Heart right ventricle (tissue), 16 donors: ENCODE measurements around the gene KSR2. TPM values are rescaled to one million over a fixed set of nuclear protein-coding genes. Genes with fewer than 3 reads are reported as not detected.

Experiments
- ATAC-seq, 8 donors: fragments of 200-7000 bp; cut with Tn5 transposase; one replicate each; pipeline ENCODE4 v1.9.1; 2020; ENCODE audit warnings: mild to moderate bottlenecking in 8 of 8, moderate library complexity in 8 of 8, moderate number of reproducible peaks in 1 of 8
- DNase-seq, 2 donors: peaks; one replicate each; pipeline ENCODE4 v3.0.0-alpha.2; 2020
- H3K27ac ChIP-seq, 10 donors: fragments of 200-600 bp; sonication (generic) in 2 of 10; one replicate each; pipeline versions ENCODE4 v1.5.0 to v1.8.0; 2020 to 2022; ENCODE audit warnings: mild to moderate bottlenecking in 3 of 10
- H3K27me3 ChIP-seq, 7 donors: fragments of 200-600 bp; one replicate each; pipeline ENCODE4 v1.8.0; 2021 to 2022; ENCODE audit warnings: mild to moderate bottlenecking in 2 of 7
- H3K36me3 ChIP-seq, 9 donors: fragments of 200-600 bp; sonication (generic) in 1 of 9; one replicate each; pipeline versions ENCODE4 v1.5.0 to v1.8.0; 2020 to 2022; ENCODE audit warnings: mild to moderate bottlenecking in 2 of 9
- H3K4me1 ChIP-seq, 9 donors: fragments of 200-600 bp; sonication (generic) in 1 of 9; one replicate each; pipeline versions ENCODE4 v1.5.0 to v1.8.0; 2020 to 2022; ENCODE audit warnings: mild to moderate bottlenecking in 4 of 9
- H3K4me3 ChIP-seq, 10 donors: fragments of 200-600 bp; sonication (generic) in 2 of 10; one replicate each; pipeline versions ENCODE4 v1.5.0 to v1.8.0; 2020 to 2022; ENCODE audit warnings: mild to moderate bottlenecking in 7 of 10, moderate library complexity in 2 of 10
- H3K9me3 ChIP-seq, 11 donors: fragments of 200-600 bp in 10 of 11; sonication (generic) in 2 of 11; one replicate each; pipeline versions ENCODE4 v1.5.0 to v1.8.0; 2013 to 2022; ENCODE audit warnings: mild to moderate bottlenecking in 2 of 11, control low read depth in 1 of 11, moderate library complexity in 1 of 11
- WGBS, 2 donors: extraction: QIAGEN DNeasy Blood & Tissue Kit; methylation state at CpG; one replicate each; pipeline ENCODE4 v1.1.7; 2013; ENCODE audit warnings: inconsistent platforms in 1 of 2; 5-methylcytosine and 5-hydroxymethylcytosine counted together
- intact Hi-C, 10 donors: fragments of 100-400 bp; cut with DNase I; formaldehyde crosslinking; loops; one replicate each; pipeline versions ENCODE4 v1.11.1 to v1.14.2; 2022
- polyA plus RNA-seq, 2 donors: library from polyadenylated mRNA; stranded (reverse); fragments of 200-250 nt; gene quantifications; one replicate each; pipeline ENCODE4 v1.2.3, GENCODE V29; 2013
- total RNA-seq, 10 donors: library from RNA; stranded (reverse); fragmentation: NEBNext Ultra II Directional in 3 of 10; extraction: Animal tissue kit (Norgen Biotek cat#: 25700) in 3 of 10; gene quantifications; one replicate each; pipeline versions ENCODE4 v1.2.1 to v1.2.4, GENCODE V29; 2021 to 2023
- TF ChIP-seq, protein P1 (sequence below), 9 donors: fragments of 200-600 bp; sonication (generic) in 2 of 9; IDR thresholded peaks; one replicate each; pipeline versions ENCODE4 v1.5.0 to v1.8.0; 2021 to 2022; ENCODE audit warnings: antibody characterized with exemption in 9 of 9, mild to moderate bottlenecking in 5 of 9, moderate library complexity in 1 of 9
- donor health status: Arrhythmogenic right ventricular cardiomyopathy.
- donor health status: ischemic (EF 13 %, LVEDD 7.1; RV severe dilation, severe dysfunction).
- donor health status: healthy with polysubstance abuse.
- donor health status: DM: no; HTN: yes; CAD: no.
- donor health status: DM: no; HTN: no; CAD: no.
- donor health status: ischemic (EF 25% LVEDD 6.9; RV normal size, moderate dysfunction).
- donor health status: ischemic (EF 25% LVEDD 5.7; RV mildly dilated, moderate dysfunction).
- donor health status: healthy.
- donor health status: DM: yes; HTN: yes; CAD: no.
- donor health status: Ischemic cardiomyopathy.
- donor health status: ischemic (EF 35%, LVEDD 5.7; RV mildly dilated, moderate dysfunction).
- donor health status: nonischemic (EF 11% LVEDD 7.7; RV severe dilation, severe dysfunction).
- donor health status: DM: yes; HTN: yes; CAD: no.
- donor health status: PGD.
- donor health status: ischemic (EF 29% LVEDD 5.4; RV normal size, mild dysfunction).
- donor health status: nonischemic (EF 23%, LVEDD 6.1; RV moderate dilation, normal function).

Gene KSR2
- total and polyA plus RNA-seq, 12 donors = 0.02 TPM; not detected in 9

DNA sequence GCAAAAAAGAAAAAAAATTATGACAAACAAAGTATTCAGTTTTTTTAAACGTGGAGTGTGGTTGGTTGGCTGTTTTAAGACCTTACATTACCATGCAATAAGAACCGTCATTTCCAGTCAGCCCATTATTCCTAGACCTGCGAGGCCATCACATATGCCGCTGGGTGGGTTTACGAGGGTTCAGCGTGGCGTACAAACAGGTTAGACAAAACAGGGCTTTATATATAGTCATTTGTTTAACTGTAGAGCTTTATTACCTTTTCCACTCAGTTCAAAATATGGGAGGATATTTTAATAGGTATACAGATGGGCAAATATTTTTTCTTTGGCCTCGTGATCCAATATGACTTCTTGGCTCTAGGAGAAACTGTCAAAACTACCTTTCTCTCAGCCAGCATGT is 67.2 kb downstream of the KSR2 start:
- 81 to 84% methylated on average over 8 of the region's 8 CpGs for WGBS, 2 donors
- H3K9me3 ChIP-seq = peaks cover 0 to 12% (median 0%) of the 10 kb centered on the region in 11 donors
- no peaks in the 10 kb centered on the region for H3K4me1 ChIP-seq
- no peak for DNase-seq
- TF ChIP-seq, protein P1, sequence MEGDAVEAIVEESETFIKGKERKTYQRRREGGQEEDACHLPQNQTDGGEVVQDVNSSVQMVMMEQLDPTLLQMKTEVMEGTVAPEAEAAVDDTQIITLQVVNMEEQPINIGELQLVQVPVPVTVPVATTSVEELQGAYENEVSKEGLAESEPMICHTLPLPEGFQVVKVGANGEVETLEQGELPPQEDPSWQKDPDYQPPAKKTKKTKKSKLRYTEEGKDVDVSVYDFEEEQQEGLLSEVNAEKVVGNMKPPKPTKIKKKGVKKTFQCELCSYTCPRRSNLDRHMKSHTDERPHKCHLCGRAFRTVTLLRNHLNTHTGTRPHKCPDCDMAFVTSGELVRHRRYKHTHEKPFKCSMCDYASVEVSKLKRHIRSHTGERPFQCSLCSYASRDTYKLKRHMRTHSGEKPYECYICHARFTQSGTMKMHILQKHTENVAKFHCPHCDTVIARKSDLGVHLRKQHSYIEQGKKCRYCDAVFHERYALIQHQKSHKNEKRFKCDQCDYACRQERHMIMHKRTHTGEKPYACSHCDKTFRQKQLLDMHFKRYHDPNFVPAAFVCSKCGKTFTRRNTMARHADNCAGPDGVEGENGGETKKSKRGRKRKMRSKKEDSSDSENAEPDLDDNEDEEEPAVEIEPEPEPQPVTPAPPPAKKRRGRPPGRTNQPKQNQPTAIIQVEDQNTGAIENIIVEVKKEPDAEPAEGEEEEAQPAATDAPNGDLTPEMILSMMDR (IDR thresholded peaks at IDR 0.05) = no peak
- no peak for ATAC-seq
- H3K4me3 ChIP-seq = no peak overlapping the region
- H3K27ac ChIP-seq = no peak overlapping the region
- H3K36me3 ChIP-seq = no peaks in the 10 kb centered on the region
- intact Hi-C loops = no loop called here
- peaks cover 0 to 5% (median 0%) of the 10 kb centered on the region in 7 donors for H3K27me3 ChIP-seq

DNA sequence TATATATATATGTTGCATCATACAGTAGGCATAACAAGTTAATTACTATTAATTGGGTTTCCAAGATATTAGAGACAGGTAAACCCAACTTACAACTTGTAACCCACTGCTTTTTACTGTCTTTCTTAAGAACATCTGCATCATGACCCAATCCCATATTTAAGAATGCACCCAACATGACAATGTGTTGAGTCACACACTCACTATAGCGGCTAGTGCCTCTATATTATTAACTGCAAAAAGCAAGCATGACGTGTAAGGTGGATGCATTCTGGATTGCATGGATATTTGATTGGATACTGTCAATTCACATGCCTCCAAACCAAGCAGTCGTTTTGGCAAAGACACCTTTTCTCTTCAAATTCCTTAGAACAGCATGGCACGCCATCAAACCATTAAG is 68.2 kb downstream of the KSR2 start:
- H3K36me3 ChIP-seq = no peaks in the 10 kb centered on the region
- no peaks in the 10 kb centered on the region for H3K4me1 ChIP-seq
- no peak overlapping the region for H3K4me3 ChIP-seq
- H3K27ac ChIP-seq = no peak overlapping the region
- peaks cover 0 to 7% (median 0%) of the 10 kb centered on the region in 7 donors for H3K27me3 ChIP-seq
- DNase-seq (no peak), ATAC-seq (no peak)
- 80 to 88% methylated on average over 4 of the region's 4 CpGs for WGBS, 2 donors
- TF ChIP-seq, protein P1 (IDR thresholded peaks at IDR 0.05) = no peak
- intact Hi-C loops = no loop called here
- H3K9me3 ChIP-seq = peaks cover 0 to 12% (median 0%) of the 10 kb centered on the region in 11 donors

DNA sequence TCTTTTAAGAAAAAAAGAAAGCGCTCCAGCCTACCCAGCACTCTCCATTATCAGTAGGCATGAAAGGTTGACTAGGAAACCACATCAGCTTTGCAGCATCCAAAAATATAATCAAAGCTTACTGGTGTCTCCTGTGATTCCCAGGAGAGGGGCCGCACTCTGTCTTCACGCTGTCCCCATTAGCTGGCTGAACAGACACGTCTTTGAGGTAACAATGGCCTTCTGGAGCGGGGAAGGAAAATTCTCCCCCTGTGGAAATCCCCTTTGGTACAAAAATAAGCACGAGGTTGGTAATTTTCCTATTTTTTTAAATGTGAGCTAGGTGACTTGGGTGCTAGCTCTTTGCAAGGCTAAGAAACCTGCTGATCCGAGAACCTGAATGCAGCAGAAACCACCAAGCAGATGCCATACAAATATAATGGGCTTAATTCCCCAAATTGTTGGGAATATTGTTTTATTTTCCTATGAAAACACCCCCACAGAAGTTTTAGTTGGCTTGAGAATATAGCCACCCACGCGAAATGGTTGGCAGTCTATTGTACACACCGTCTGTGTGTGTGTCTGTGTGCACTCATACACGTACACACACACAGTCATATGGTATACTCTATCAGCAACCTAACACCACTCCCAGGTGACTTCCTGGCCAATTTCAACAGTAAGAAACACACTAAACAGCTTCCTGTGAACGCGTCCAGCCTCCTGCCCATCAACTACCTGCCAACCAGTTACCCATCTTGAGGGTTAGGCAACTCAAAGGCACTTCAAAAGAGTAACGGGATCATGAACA is 71.2 kb downstream of the KSR2 start:
- Histone ChIP-seq H3K27me3 (peaks cover 0 to 5% (median 0%) of the 10 kb centered on the region in 7 donors), H3K4me3 (no peak overlapping the region), H3K4me1 (no peaks in the 10 kb centered on the region), H3K9me3 (peaks cover 0 to 12% (median 0%) of the 10 kb centered on the region in 11 donors), H3K36me3 (no peaks in the 10 kb centered on the region), H3K27ac (no peak overlapping the region)
- 78 to 79% methylated on average over 14 of the region's 14 CpGs for WGBS, 2 donors
- intact Hi-C loops = no loop called here
- ATAC-seq (no peak), DNase-seq (no peak)
- TF ChIP-seq, protein P1 (IDR thresholded peaks at IDR 0.05) = no peak

DNA sequence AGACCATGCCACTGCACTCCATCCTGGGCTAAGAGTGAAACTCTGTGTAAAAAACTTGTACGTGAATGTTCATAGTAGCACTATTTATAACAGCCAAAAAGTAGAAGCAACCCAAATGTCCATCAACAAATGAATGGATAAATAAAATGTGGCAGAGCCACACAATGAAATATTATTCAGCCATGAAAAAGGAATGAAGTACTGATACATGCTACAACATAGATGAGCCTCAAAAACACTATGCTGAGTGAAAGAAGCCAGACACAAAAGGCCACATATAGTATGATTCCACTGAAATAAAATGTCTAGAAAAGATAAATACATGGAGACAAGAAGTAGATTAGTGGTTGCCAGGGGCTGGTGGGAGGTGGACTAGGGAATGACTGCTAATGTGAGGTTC is 72.8 kb downstream of the KSR2 start:
- no peak overlapping the region for H3K27ac ChIP-seq
- TF ChIP-seq, protein P1 (IDR thresholded peaks at IDR 0.05) = no peak
- H3K4me3 ChIP-seq = no peak overlapping the region
- H3K4me1 ChIP-seq = no peaks in the 10 kb centered on the region
- peaks cover 0 to 12% (median 0%) of the 10 kb centered on the region in 11 donors for H3K9me3 ChIP-seq
- DNase-seq (no peak), ATAC-seq (no peak)
- H3K36me3 ChIP-seq = no peaks in the 10 kb centered on the region
- WGBS, 2 donors = 93% methylated on average over 1 of the region's 1 CpG
- peaks cover 0 to 5% (median 0%) of the 10 kb centered on the region in 7 donors for H3K27me3 ChIP-seq
- intact Hi-C loops = no loop called here
